Left forelimb (tissue), 1 donor: ENCODE data around the gene RAB8A.
"Not testable (repeated sequence)": the region's sequence is repeated elsewhere in the genome, so short reads cannot be mapped to it uniquely, and the experiment has no call there.

Experiments
- DNase-seq: peaks from one replicate; pipeline ENCODE4 v3.0.0-alpha.2; 2018; ENCODE audit warnings: low spot score

The RAB8A gene

GRCh38 chr19:16178866-16179265 is 67.2 kb downstream of the RAB8A start:
- DNase-seq, result not testable (repeated sequence)

DNA sequence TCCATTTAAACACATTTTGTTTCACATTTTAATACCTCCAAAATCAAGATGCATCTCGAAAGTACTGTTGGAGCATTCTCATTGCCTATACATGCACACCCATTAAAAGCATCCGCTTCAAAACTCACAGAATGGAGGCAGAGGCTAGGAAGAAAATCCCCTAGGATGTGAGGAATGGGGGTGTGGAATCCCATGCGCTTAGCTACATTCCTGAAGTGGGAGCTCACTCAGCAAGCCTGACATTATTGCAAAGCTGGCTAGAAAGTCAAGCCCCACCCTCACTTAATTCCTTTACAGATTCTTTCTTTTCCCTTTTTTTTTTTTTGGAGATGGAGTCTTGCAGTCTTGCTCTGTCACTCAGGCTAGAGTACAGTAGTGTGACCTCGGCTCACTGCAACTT is 68.9 kb downstream of the RAB8A start:
- no peak for DNase-seq
